GM12801 (cell line): ENCODE measurements around the gene ITSN2.

Experiments used
- TF ChIP-seq, protein P1 (sequence below): IDR thresholded peaks from one replicate; pipeline ENCODE4 v1.5.1; 2011; ENCODE audit warnings: control low read depth; ENCODE audit not compliant: insufficient read length; ENCODE audit errors: extremely low read depth

Gene ITSN2

DNA sequence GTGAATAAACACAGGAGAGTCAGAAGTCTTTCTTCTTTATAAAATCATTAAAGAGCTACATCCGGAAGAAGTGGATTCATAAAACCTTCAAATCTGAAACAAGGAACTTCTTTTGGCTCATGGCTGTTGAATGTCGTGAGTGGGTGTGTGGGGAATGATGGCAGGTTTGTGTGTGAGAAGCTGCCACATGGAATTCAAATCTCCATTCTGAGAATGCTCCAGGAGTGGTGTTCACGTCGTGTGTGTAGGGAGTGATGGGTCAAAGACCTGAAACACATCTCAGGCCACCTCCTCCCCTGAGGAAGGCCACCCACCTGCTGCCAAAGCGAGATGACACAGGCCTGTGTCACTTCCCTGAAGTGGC is 156.6 kb downstream of the ITSN2 start:
- TF ChIP-seq, protein P1, sequence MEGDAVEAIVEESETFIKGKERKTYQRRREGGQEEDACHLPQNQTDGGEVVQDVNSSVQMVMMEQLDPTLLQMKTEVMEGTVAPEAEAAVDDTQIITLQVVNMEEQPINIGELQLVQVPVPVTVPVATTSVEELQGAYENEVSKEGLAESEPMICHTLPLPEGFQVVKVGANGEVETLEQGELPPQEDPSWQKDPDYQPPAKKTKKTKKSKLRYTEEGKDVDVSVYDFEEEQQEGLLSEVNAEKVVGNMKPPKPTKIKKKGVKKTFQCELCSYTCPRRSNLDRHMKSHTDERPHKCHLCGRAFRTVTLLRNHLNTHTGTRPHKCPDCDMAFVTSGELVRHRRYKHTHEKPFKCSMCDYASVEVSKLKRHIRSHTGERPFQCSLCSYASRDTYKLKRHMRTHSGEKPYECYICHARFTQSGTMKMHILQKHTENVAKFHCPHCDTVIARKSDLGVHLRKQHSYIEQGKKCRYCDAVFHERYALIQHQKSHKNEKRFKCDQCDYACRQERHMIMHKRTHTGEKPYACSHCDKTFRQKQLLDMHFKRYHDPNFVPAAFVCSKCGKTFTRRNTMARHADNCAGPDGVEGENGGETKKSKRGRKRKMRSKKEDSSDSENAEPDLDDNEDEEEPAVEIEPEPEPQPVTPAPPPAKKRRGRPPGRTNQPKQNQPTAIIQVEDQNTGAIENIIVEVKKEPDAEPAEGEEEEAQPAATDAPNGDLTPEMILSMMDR, result no peak

DNA sequence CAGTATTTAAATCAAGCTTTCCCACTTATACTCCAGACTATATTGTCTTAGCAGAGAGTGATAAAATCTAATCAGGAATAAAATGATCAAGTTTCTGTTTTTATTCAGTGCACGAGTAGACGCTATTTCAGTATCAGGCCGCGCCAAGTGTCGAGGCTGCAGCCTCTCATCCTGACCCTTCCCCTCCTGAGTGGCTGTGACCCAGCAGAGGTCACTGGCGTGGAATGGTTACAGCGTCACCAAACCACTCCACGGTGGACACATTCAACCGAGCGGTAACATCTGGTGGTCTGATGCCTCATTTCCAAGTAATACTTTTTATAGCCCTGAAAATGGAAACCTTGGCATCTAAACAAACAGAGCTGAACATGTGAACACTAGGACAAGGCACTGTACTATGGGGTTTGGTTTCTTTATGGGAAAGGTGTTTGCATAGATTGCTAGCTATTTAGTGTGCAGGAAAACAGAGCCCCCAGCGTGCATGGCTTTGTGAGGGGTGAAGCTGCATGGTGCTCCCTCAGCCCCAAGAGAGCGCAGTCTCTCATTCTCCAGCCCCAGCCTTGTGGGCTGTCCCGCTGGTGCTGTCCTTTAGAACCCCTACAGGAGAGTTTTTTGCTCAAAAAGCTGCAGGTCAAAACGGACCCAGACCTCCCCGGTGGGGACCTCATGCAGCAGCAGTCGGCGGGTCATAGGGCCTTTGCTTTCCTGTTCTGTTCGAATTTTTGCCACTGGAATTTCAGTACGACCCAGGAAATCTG is 157.1 kb downstream of the ITSN2 start:
- TF ChIP-seq, protein P1, result no peak

DNA sequence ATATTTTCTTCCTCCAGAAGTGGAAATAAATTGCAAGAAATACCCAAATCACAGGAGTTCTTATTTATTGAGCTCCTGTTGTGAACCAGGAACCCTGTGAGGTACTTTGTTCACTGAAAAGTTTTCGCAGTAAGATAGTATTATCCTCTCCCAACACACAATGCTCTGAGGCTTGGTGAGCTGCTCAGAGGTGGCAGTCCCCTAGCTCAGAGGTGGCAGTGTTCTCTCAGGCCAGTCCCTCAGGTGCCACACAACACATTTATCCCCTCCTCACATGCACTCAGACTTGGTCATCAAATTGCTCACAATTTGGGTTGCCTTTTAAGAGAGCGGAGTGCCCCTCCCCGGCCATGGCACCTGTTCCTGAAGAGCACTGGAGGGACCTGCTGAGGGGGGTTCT is 159.5 kb downstream of the ITSN2 start:
- TF ChIP-seq, protein P1, result no peak

DNA sequence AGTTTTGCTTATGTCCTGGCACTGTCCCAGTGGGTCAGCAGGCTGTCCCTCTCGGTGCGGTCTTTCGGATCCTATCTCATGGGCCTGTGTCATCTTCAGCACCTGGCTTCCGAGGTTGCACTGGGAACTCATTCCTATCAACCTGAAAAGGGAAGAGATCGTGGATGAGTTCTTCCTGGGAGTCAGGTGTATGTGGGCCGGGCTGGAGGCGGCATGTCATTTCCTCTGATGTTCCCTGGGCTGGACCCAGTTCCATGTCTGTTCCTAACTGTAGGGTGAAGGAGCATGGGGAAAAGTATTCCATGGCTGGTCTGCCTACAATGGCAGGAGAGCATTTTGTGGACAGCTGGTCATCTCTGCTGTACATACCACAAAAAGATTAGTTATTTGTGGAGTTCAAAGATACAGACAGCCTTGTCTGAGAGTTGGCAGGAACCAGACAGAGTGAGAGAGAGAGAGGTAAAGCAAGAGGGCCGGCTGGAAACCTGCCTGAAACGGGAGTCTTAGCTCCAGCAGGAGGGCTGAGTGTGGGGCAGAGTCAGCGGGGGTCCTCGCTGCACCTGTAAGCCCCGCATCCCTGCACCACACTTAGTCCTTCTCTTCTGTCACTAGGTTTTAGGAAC is 160.3 kb downstream of the ITSN2 start:
- TF ChIP-seq, protein P1, result no peak

DNA sequence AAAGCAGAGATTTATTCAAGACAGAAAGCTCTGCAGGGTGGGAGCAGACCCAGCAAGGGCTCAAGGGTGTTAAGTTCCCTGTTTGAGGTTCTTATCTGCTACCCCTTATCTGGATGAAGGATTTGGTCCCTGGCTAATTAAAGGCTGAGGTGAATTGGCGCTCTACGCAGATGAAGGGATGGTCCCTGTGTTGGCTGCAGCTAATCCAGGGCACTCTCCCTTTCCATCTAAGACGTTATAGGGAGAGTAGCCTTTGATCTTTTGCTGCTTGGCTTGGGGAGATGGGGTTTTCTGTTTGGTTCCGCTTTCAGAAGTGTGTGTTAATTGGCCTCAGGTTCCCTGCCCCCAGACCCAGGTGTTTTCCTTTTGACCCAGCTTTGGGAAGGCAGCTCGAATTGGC is 168.5 kb downstream of the ITSN2 start:
- TF ChIP-seq, protein P1, result no peak

DNA sequence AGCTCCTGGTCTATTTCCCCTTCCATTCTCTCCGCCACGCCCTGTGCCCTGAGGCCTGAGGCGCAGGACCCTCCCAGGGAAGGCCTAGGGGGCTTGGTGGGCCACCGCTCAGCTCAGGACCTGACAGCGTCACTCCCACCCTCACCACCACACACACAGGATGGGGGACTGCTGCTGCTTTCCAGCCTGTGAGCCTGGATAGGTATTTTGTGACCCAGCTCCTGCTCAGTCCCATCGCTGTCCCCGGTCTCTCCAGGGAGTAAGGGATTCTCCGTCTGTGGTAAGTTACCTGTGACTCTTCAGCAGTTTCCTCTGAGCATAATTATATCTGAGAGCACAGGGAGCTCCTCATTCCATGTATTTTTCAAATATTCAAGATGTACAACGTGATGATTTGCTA is 169.2 kb downstream of the ITSN2 start:
- TF ChIP-seq, protein P1, result no peak

DNA sequence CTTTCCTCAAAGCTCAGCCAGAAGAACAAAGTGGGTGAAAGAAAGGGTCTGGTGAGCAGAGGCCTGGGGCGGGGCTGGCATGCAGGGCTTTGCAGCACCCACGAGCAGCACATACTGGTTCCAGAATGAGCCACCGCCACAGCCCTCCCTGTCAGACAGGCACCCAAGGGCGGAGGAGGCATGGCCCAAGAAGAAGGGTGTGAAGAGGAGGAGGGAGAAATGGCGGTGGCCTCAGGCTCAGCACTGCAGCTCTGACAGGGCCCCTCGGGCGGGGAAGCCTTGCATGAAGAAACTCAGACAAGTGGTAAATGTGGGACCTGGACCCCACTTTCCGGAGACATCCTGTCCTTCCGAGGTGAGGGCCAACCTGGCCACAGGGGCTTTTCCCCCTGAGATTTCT is 169.8 kb downstream of the ITSN2 start:
- TF ChIP-seq, protein P1, result no peak
